Measurements from ENCODE around the gene CEP68. TPM values are rescaled to one million over a fixed set of nuclear protein-coding genes. Genes with fewer than 3 reads are reported as not detected.
A peak's percentile ranks its signal among the peaks of the same experiment; 100 is the strongest.

The CEP68 gene
- total and polyA plus RNA-seq, 4 experiments from 2014 or later, result 19.9 to 59.9 (median 43.0) TPM

DNA sequence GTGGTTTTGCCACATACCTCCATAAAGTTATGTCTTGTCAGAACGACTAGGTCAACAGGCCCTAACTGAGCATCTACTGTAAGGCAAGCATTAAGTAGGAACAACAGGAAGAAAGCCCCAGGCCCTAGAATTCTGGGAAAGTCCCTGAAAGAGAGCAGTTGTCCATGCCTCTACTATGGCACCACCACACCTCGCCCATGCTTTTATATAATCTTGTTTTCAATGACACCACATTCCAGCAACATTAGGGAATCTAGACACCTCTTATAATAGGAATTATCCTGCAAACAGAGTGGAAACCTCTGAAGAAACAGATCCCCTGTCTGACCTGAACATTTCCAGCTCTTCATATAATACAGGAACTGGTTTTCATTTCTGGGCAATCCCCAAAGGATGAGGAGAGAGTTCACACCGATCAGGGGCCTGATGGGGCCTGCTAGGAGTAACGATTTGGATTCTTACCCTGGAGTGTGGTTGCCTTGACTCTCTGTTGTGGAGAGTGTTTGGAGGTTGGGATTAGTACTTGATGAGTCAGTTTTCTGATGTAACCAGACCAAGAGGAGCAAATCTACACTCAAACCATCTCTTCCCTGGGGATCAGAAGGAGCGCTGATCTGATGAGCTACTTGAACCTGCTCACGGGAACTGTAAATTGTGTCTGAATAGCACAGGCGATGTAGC is 31.9 kb upstream of the CEP68 start:
- POLR2A ChIA-PET (ENCODE audit: partially characterized antibody), result interaction anchor here (0.6 kb wide), 1 partner anchor 417 kb away, joined by 3 read pairs; no protein-coding TSS in a partner anchor
- Histone ChIP-seq H3K36me3 (ENCODE audit: insufficient read depth, low read length) (no peaks in the 10 kb centered on the region), H3K9me3 (ENCODE audit: control insufficient read depth in 1 of 2, low read length in 2 of 2) (no peaks in the 10 kb centered on the region), H3K27ac (ENCODE audit: low read depth, low read length) (no peak overlapping the region), H3K4me1 (ENCODE audit: insufficient read depth, low read length) (no peaks in the 10 kb centered on the region), H3K4me3 (ENCODE audit: low read length in 2 of 2) (no peak overlapping the region), H3K27me3 (ENCODE audit: insufficient read depth, low read length) (no peaks in the 10 kb centered on the region)
- H3K27ac Mint-ChIP-seq, result peak overlapping the region in 2 of 7 donors; percentile 7 to 12
- H3K9me3 Mint-ChIP-seq, result no peaks in the 10 kb centered on the region
- intact Hi-C loops (cut with micrococcal nuclease), result no loop called here
- peaks cover 5 to 10% of the 10 kb centered on the region in 2 donors for H3K36me3 Mint-ChIP-seq
- DNase-seq, result no peak
- CTCF ChIA-PET (ENCODE audit: partially characterized antibody), result no interaction called here
- no peak overlapping the region for H3K4me3 Mint-ChIP-seq
- peaks cover 0 to 1% (median 0%) of the 10 kb centered on the region in 4 donors for H3K4me1 Mint-ChIP-seq
- no peaks in the 10 kb centered on the region for H3K27me3 Mint-ChIP-seq

GRCh38 chr2:65025453-65026123 is 30.6 kb upstream of the CEP68 start:
- Histone ChIP-seq H3K36me3 (ENCODE audit: insufficient read depth, low read length) (no peaks in the 10 kb centered on the region), H3K4me1 (ENCODE audit: insufficient read depth, low read length) (peaks cover 2% of the 10 kb centered on the region), H3K4me3 (ENCODE audit: low read length in 2 of 2) (no peak overlapping the region), H3K27ac (ENCODE audit: low read depth, low read length) (no peak overlapping the region), H3K9me3 (ENCODE audit: control insufficient read depth in 1 of 2, low read length in 2 of 2) (no peaks in the 10 kb centered on the region), H3K27me3 (ENCODE audit: insufficient read depth, low read length) (no peaks in the 10 kb centered on the region)
- Mint-ChIP-seq H3K27ac (no peak overlapping the region), H3K9me3 (no peaks in the 10 kb centered on the region), H3K36me3 (peaks cover 4 to 10% of the 10 kb centered on the region in 2 donors), H3K27me3 (no peaks in the 10 kb centered on the region), H3K4me3 (no peak overlapping the region), H3K4me1 (peaks cover 2 to 4% (median 3%) of the 10 kb centered on the region in 4 donors)
- ChIA-PET POLR2A (ENCODE audit: partially characterized antibody) (no interaction called here), CTCF (ENCODE audit: partially characterized antibody) (interaction anchor here (1.0 to 1.1 kb wide), 2 partner anchors 12 to 13 kb away, joined by 3 read pairs; no protein-coding TSS in a partner anchor)
- intact Hi-C loops (cut with micrococcal nuclease), result no loop called here
- DNase-seq, result no peak

GRCh38 chr2:65026154-65026553 is 30.1 kb upstream of the CEP68 start:
- no peak overlapping the region for H3K27ac Mint-ChIP-seq
- Histone ChIP-seq H3K27ac (ENCODE audit: low read depth, low read length) (no peak overlapping the region), H3K9me3 (ENCODE audit: control insufficient read depth in 1 of 2, low read length in 2 of 2) (no peaks in the 10 kb centered on the region), H3K4me1 (ENCODE audit: insufficient read depth, low read length) (peaks cover 8% of the 10 kb centered on the region), H3K4me3 (ENCODE audit: low read length in 2 of 2) (no peak overlapping the region), H3K36me3 (ENCODE audit: insufficient read depth, low read length) (no peaks in the 10 kb centered on the region), H3K27me3 (ENCODE audit: insufficient read depth, low read length) (no peaks in the 10 kb centered on the region)
- CTCF ChIA-PET (ENCODE audit: partially characterized antibody), result interaction anchor here (1.0 to 1.1 kb wide), 2 partner anchors 11 to 13 kb away, joined by 3 read pairs; no protein-coding TSS in a partner anchor
- POLR2A ChIA-PET (ENCODE audit: partially characterized antibody), result no interaction called here
- no peaks in the 10 kb centered on the region for H3K9me3 Mint-ChIP-seq
- peaks cover 8 to 9% (median 9%) of the 10 kb centered on the region in 4 donors for H3K4me1 Mint-ChIP-seq
- DNase-seq, result no peak
- peaks cover 4 to 10% of the 10 kb centered on the region in 2 donors for H3K36me3 Mint-ChIP-seq
- H3K4me3 Mint-ChIP-seq, result no peak overlapping the region
- intact Hi-C loops (cut with micrococcal nuclease), result no loop called here
- no peaks in the 10 kb centered on the region for H3K27me3 Mint-ChIP-seq

DNA sequence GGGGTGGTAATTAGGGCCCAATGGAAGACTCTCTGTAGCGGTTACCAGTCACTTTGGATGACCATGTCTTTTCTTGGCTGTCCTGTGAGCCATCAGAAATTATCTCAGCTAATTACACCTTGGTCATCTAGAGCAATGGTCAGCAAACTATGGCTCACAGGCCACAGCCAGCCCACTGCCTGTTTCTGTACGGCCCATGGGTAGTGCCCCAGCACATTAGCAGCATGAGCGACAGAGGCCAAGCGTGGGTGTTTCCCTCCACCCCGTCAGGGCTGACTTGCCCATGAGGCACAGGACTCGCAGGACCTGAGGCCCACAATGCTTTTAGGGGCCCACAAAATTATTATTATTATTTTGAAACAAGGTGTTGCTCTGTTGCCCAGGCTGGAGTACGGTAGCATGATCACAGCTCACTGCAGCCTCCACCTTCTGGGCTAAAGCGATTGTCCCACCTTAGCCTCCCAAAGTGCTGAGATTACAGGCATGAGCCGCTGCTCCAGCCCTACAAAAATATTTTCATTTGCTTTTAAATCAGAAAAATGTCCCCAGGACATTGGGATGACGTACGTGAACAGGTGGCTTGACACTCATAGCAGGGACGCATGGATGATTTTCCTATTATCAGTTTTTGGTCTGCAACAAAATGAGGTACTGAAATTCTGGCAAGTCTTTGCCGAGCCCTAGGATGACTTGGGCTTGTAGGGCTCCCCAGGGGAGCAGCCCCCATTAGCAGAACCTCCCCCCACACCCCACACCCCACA is 29.3 kb upstream of the CEP68 start:
- Histone ChIP-seq H3K36me3 (ENCODE audit: insufficient read depth, low read length) (no peaks in the 10 kb centered on the region), H3K4me3 (ENCODE audit: low read length in 2 of 2) (no peak overlapping the region), H3K9me3 (ENCODE audit: control insufficient read depth in 1 of 2, low read length in 2 of 2) (no peaks in the 10 kb centered on the region), H3K27ac (ENCODE audit: low read depth, low read length) (no peak overlapping the region), H3K27me3 (ENCODE audit: insufficient read depth, low read length) (no peaks in the 10 kb centered on the region), H3K4me1 (ENCODE audit: insufficient read depth, low read length) (peaks cover 15% of the 10 kb centered on the region)
- CTCF ChIA-PET (ENCODE audit: partially characterized antibody), result interaction anchor here (0.8 kb wide), 1 partner anchor 109 kb away, joined by 3 read pairs; no protein-coding TSS in a partner anchor
- Mint-ChIP-seq H3K36me3 (peaks cover 4 to 7% of the 10 kb centered on the region in 2 donors), H3K9me3 (no peaks in the 10 kb centered on the region), H3K27ac (no peak overlapping the region), H3K4me3 (no peak overlapping the region), H3K27me3 (no peaks in the 10 kb centered on the region), H3K4me1 (peaks cover 15 to 17% (median 16%) of the 10 kb centered on the region in 4 donors)
- POLR2A ChIA-PET (ENCODE audit: partially characterized antibody), result no interaction called here
- DNase-seq, result no peak
- intact Hi-C loops (cut with micrococcal nuclease), result no loop called here

DNA sequence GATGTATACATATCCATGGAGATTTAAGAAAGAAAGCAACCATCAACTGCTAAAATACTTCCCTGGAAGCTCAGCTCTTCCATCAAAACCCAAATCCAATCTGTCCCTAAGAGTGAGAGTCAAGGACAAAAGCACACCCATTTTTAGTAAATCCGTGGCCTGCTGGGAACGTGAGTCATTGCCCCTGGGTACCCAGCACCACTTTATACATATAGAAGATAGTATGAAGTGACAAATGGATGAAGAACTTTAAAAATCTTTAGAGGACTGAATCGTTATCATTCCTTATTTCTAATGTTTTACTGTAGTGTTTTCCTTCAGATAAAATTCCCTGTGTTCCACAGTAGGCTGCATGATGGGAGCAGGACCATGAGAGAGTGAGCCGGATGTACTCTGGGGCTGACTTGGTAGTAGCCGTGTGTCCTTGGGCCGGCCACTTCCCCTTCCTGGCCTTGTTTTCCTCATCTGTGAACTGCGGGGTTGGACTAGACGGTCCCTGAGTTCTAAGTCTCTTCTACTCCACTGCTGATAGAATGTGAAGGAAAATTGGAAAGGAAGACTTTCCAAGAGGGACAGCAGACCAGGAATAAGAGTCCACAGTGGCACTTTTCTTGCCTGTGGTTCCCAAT is 28.5 kb upstream of the CEP68 start:
- Histone ChIP-seq H3K4me1 (ENCODE audit: insufficient read depth, low read length) (peaks cover 23% of the 10 kb centered on the region), H3K27ac (ENCODE audit: low read depth, low read length) (no peak overlapping the region), H3K27me3 (ENCODE audit: insufficient read depth, low read length) (no peaks in the 10 kb centered on the region), H3K36me3 (ENCODE audit: insufficient read depth, low read length) (no peaks in the 10 kb centered on the region), H3K9me3 (ENCODE audit: control insufficient read depth in 1 of 2, low read length in 2 of 2) (no peaks in the 10 kb centered on the region), H3K4me3 (ENCODE audit: low read length in 2 of 2) (no peak overlapping the region)
- Mint-ChIP-seq H3K27me3 (no peaks in the 10 kb centered on the region), H3K36me3 (peaks cover 3 to 4% of the 10 kb centered on the region in 2 donors), H3K27ac (peak overlapping the region in 2 of 7 donors; percentile 3 to 66), H3K9me3 (no peaks in the 10 kb centered on the region), H3K4me1 (peaks cover 23 to 25% (median 24%) of the 10 kb centered on the region in 4 donors), H3K4me3 (no peak overlapping the region)
- intact Hi-C loops (cut with micrococcal nuclease), result no loop called here
- no peak for DNase-seq
- ChIA-PET POLR2A (ENCODE audit: partially characterized antibody) (no interaction called here), CTCF (ENCODE audit: partially characterized antibody) (no interaction called here)

- Mint-ChIP-seq H3K4me1 (peaks cover 23 to 26% (median 25%) of the 10 kb centered on the region in 4 donors), H3K9me3 (no peaks in the 10 kb centered on the region), H3K27me3 (no peaks in the 10 kb centered on the region), H3K27ac (peak overlapping the region; percentile 20 to 91 (median 67)), H3K36me3 (peaks cover 0 to 3% of the 10 kb centered on the region in 2 donors), H3K4me3 (peak overlapping the region in 7 of 8 donors; percentile 39 to 75 (median 61))
- Histone ChIP-seq H3K4me3 (ENCODE audit: low read length in 2 of 2) (peak overlapping the region in 1 of 2 donors; percentile 13), H3K27me3 (ENCODE audit: insufficient read depth, low read length) (no peaks in the 10 kb centered on the region), H3K27ac (ENCODE audit: low read depth, low read length) (no peak overlapping the region), H3K36me3 (ENCODE audit: insufficient read depth, low read length) (no peaks in the 10 kb centered on the region), H3K9me3 (ENCODE audit: control insufficient read depth in 1 of 2, low read length in 2 of 2) (no peaks in the 10 kb centered on the region), H3K4me1 (ENCODE audit: insufficient read depth, low read length) (peaks cover 30% of the 10 kb centered on the region)
- no peak for DNase-seq
- ChIA-PET CTCF (ENCODE audit: partially characterized antibody) (interaction anchor here (1.2 to 6.9 kb wide), 6 partner anchors 9 to 423 kb away, joined by 4 to 62 read pairs (median 5); partner anchors contain the start of gene CEP68), POLR2A (ENCODE audit: partially characterized antibody) (interaction anchor here (1.0 to 2.5 kb wide), 4 partner anchors 25 to 113 kb away, joined by 3 to 11 read pairs (median 9); partner anchors contain the start of genes CEP68 and SLC1A4)
- intact Hi-C loops (cut with micrococcal nuclease), result no loop called here
Measured at GRCh38 chr2:65030476-65031332, 25.5 kb upstream of the CEP68 start.
